Testis (tissue), 3 donors: ENCODE results near the gene RIOK3. TPM values are rescaled to one million over a fixed set of nuclear protein-coding genes. Genes with fewer than 3 reads are reported as not detected.
A peak's percentile ranks its signal among the peaks of the same experiment; 100 is the strongest.
"Not testable (repeated sequence)": the region's sequence is repeated elsewhere in the genome, so short reads cannot be mapped to it uniquely, and the experiment has no call there.

ENCODE experiments used
- DNase-seq: peaks from one replicate; pipeline ENCODE4 v3.0.0-alpha.2; 2019
- H3K27ac ChIP-seq, 2 donors: fragments of 200-600 bp; sonication (generic); one replicate each; pipeline ENCODE4 v1.5.1; 2019
- H3K27me3 ChIP-seq: fragments of 200-600 bp; sonication (generic); one replicate; pipeline ENCODE4 v1.5.1; 2019
- H3K36me3 ChIP-seq: fragments of 200-600 bp; sonication (generic); one replicate; pipeline ENCODE4 v1.5.1; 2017; ENCODE audit warnings: low read depth; ENCODE audit errors: missing control alignments
- H3K4me1 ChIP-seq: fragments of 200-600 bp; sonication (generic); one replicate; pipeline ENCODE4 v1.5.1; 2019
- H3K4me3 ChIP-seq, 2 donors: fragments of 200-600 bp; sonication (generic); one replicate each; pipeline ENCODE4 v1.5.1; 2017 to 2019
- H3K9me3 ChIP-seq: fragments of 200-600 bp; sonication (generic); one replicate; pipeline ENCODE4 v1.5.1; 2017
- CTCF ChIP-seq, 3 experiments: fragments of 450-650 bp in 2 of 3; fragments of 200-600 bp in 1 of 3; sonication (generic) in 1 of 3; IDR thresholded peaks; one replicate each; pipeline ENCODE4 v1.5.1; 2016 to 2019; ENCODE audit warnings: antibody characterized with exemption in 3 of 3, mild to moderate bottlenecking in 2 of 3, moderate library complexity in 1 of 3
- POLR2A ChIP-seq: fragments of 450-650 bp; IDR thresholded peaks from one replicate; pipeline ENCODE4 v1.6.1; 2017; ENCODE audit warnings: antibody characterized with exemption, mild to moderate bottlenecking, moderate library complexity
- WGBS, 2 donors: methylation state at CpG; one replicate each; pipeline ENCODE4 v1.1.5; 2018; 5-methylcytosine and 5-hydroxymethylcytosine counted together
- intact Hi-C: fragments of 100-400 bp; cut with DNase I; formaldehyde crosslinking; loops from one replicate; pipeline ENCODE4 v1.15.1; 2023; ENCODE audit warnings: low total_unique reads
- polyA plus RNA-seq: library from polyadenylated mRNA; stranded (reverse); fragments of 350-450 nt; fragmentation: Illumina TruSeq; extraction: RNeasy Lipid Tissue Mini Kit (QIAGEN cat#74804); gene quantifications from one replicate; pipeline ENCODE4 v1.2.3, GENCODE V29; 2014; ENCODE audit warnings: low read depth, low replicate concordance; ENCODE audit not compliant: insufficient read depth
- total RNA-seq, 2 donors: library from RNA; depleted of rRNA; stranded (reverse); fragments of >200 nt; gene quantifications; one replicate each; pipeline ENCODE4 v1.2.3, GENCODE V29; 2016

The RIOK3 gene
- total and polyA plus RNA-seq, 3 donors from 2014 or later = 41.7 to 76.8 (median 68.7) TPM

GRCh38 chr18:23424616-23425015 lies 28.5 kb upstream of the RIOK3 start:
- TF ChIP-seq POLR2A = no peak
- TF ChIP-seq CTCF (IDR thresholded peaks at IDR 0.05) = no peak
- H3K4me1 ChIP-seq = no peaks in the 10 kb centered on the region
- intact Hi-C loops = no loop called here
- H3K27me3 ChIP-seq = no peaks in the 10 kb centered on the region
- H3K36me3 ChIP-seq = no peaks in the 10 kb centered on the region
- no peak overlapping the region for H3K4me3 ChIP-seq
- no peak overlapping the region for H3K27ac ChIP-seq
- no peak for DNase-seq
- no peaks in the 10 kb centered on the region for H3K9me3 ChIP-seq
- WGBS, 2 donors = 85 to 93% methylated on average over 4 of the region's 4 CpGs

- Histone ChIP-seq H3K36me3 (no peaks in the 10 kb centered on the region), H3K27me3 (no peaks in the 10 kb centered on the region), H3K4me3 (no peak overlapping the region), H3K4me1 (no peaks in the 10 kb centered on the region), H3K27ac (no peak overlapping the region), H3K9me3 (no peaks in the 10 kb centered on the region)
- intact Hi-C loops = no loop called here
- no peak for TF ChIP-seq CTCF (IDR thresholded peaks at IDR 0.05)
- no peak for TF ChIP-seq POLR2A
- no peak for DNase-seq
- 74 to 97% methylated on average over 3 of the region's 3 CpGs for WGBS, 2 donors
These were observed 24.3 kb upstream of the RIOK3 start for GRCh38 chr18:23428821-23429220.

DNA sequence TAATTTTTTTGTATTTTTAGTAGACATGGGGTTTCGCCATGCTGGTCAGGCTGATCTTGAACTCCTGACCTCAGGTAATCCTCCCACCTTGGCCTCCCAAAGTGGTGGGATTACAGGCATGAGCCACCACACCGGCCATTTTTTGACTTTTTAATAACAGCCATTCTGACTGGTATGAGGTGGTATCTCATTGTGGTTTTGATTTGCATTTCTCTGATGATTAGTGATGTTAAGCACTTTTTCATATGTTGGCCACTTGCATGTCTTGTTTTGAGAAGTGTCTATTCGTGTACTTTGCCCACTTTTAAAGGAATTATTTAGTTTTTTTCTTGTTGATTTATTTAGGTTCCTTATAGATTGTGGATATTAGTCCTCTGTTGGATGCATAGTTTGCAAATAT lies 23.5 kb upstream of the RIOK3 start:
- DNase-seq, H3K9me3 ChIP-seq, H3K27ac ChIP-seq, H3K4me3 ChIP-seq, intact Hi-C loops, H3K27me3 ChIP-seq, H3K4me1 ChIP-seq, H3K36me3 ChIP-seq: not testable (repeated sequence)
- 64% methylated on average over 3 of the region's 3 CpGs for WGBS, 2 donors

GRCh38 chr18:23433360-23433759 lies 19.7 kb upstream of the RIOK3 start:
- peaks cover 4% of the 10 kb centered on the region for H3K4me1 ChIP-seq
- H3K9me3 ChIP-seq = no peaks in the 10 kb centered on the region
- intact Hi-C loops = no loop called here
- H3K36me3 ChIP-seq = no peaks in the 10 kb centered on the region
- TF ChIP-seq CTCF (IDR thresholded peaks at IDR 0.05) (no peak), POLR2A (no peak)
- WGBS, 2 donors = 73 to 84% methylated on average over 2 of the region's 2 CpGs
- no peak for DNase-seq
- H3K27me3 ChIP-seq = no peaks in the 10 kb centered on the region
- H3K4me3 ChIP-seq = no peak overlapping the region
- no peak overlapping the region for H3K27ac ChIP-seq

- intact Hi-C loops = no loop called here
- peak overlapping the region; percentile 78 to 79 for H3K4me3 ChIP-seq
- DNase-seq = peak; percentile 92
- H3K27ac ChIP-seq = peak overlapping the region; percentile 30 to 46
- H3K27me3 ChIP-seq = no peaks in the 10 kb centered on the region
- TF ChIP-seq POLR2A (no peak), CTCF (IDR thresholded peaks at IDR 0.05) (no peak)
- peaks cover 4% of the 10 kb centered on the region for H3K4me1 ChIP-seq
- WGBS, 2 donors = 0% methylated on average over 25 to 42 of the region's 42 CpGs
- H3K9me3 ChIP-seq = no peaks in the 10 kb centered on the region
- H3K36me3 ChIP-seq = no peaks in the 10 kb centered on the region
These were observed 15.6 kb upstream of the RIOK3 start for GRCh38 chr18:23437357-23438045.
